Measurements from ENCODE around the gene TCF7L2.

GRCh38 chr10:113179966-113180365, 229.9 kb downstream of the TCF7L2 start:
- TF ChIP-seq CTCF (IDR thresholded peaks at IDR 0.05): no peak
- TF ChIP-seq POLR2A (IDR thresholded peaks at IDR 0.05): no peak
